HG03097 (cell line): ENCODE data around the gene AFF2.
"Not testable (repeated sequence)": the region's sequence is repeated elsewhere in the genome, so short reads cannot be mapped to it uniquely, and the experiment has no call there.

Source experiments
- ATAC-seq: cut with Tn5 transposase; IDR thresholded peaks from one replicate; pipeline ENCODE4 v1.9.1; 2021; ENCODE audit not compliant: unreplicated experiment, low FRiP score

The AFF2 gene

GRCh38 chrX:148905400-148905799 lies 405.0 kb downstream of the AFF2 start:
- no peak for ATAC-seq

GRCh38 chrX:148906628-148907027 lies 406.2 kb downstream of the AFF2 start:
- not testable (repeated sequence) for ATAC-seq

GRCh38 chrX:148909758-148910157 lies 409.3 kb downstream of the AFF2 start:
- ATAC-seq = no peak

- no peak for ATAC-seq
Observed at GRCh38 chrX:148913971-148914370, 413.6 kb downstream of the AFF2 start.

GRCh38 chrX:148914783-148915182 lies 414.4 kb downstream of the AFF2 start:
- no peak for ATAC-seq

- ATAC-seq = no peak
Observed at GRCh38 chrX:148915474-148915873, 415.1 kb downstream of the AFF2 start.

GRCh38 chrX:148917441-148917840 lies 417.0 kb downstream of the AFF2 start:
- ATAC-seq = no peak

GRCh38 chrX:148923631-148924030 lies 423.2 kb downstream of the AFF2 start:
- ATAC-seq = no peak

- ATAC-seq = no peak
Observed at GRCh38 chrX:148926371-148926770, 426.0 kb downstream of the AFF2 start.

GRCh38 chrX:148928811-148929210 lies 428.4 kb downstream of the AFF2 start:
- ATAC-seq = no peak

GRCh38 chrX:148929686-148930085 lies 429.3 kb downstream of the AFF2 start:
- no peak for ATAC-seq

- ATAC-seq = no peak
Observed at GRCh38 chrX:148930206-148930729, 429.9 kb downstream of the AFF2 start.

GRCh38 chrX:148933881-148934280 lies 433.5 kb downstream of the AFF2 start:
- no peak for ATAC-seq

GRCh38 chrX:148938348-148938747 lies 437.9 kb downstream of the AFF2 start:
- no peak for ATAC-seq

- no peak for ATAC-seq
Observed at GRCh38 chrX:148940411-148940996, 440.1 kb downstream of the AFF2 start.

GRCh38 chrX:148942754-148943153 lies 442.3 kb downstream of the AFF2 start:
- no peak for ATAC-seq

- ATAC-seq = no peak
Observed at GRCh38 chrX:148947399-148947975, 447.1 kb downstream of the AFF2 start.

GRCh38 chrX:148956352-148956751 lies 455.9 kb downstream of the AFF2 start:
- no peak for ATAC-seq

- no peak for ATAC-seq
Observed at GRCh38 chrX:148958901-148959300, 458.5 kb downstream of the AFF2 start.

GRCh38 chrX:148960060-148960459 lies 459.6 kb downstream of the AFF2 start:
- no peak for ATAC-seq

GRCh38 chrX:148961985-148962384 lies 461.6 kb downstream of the AFF2 start:
- ATAC-seq = no peak

- no peak for ATAC-seq
Observed at GRCh38 chrX:148976571-148977400, 476.4 kb downstream of the AFF2 start.
